ENCODE results near the gene TMA7. TPM values are rescaled to one million over a fixed set of nuclear protein-coding genes. Genes with fewer than 3 reads are reported as not detected.

Gene TMA7
- total and polyA plus RNA-seq, 9 of the 15 experiments (the other 6 are each of a cell fraction or from before 2014, with no cell fraction given) = 209 to 1,003 (median 486) TPM

DNA sequence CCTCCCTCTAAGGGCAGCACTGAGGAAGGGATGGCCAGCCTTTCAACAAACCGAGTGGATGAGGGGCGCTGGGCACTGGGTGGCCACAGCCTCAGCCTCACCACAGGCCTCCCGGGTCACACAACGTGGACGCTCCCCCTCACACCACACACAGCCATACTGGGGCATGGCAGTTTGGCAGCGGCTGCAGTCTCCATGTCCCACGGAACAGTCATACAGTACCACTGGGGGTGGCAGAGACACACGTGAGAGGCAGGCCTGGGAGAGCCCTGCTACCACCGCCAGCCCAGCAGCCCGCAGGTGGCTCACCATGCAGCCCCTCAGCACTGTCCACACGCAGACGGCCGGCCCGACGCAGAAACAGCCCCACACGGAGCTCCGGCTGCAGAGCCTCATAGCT lies 21.9 kb upstream of the TMA7 start (continued):
- TF ChIP-seq KAT7 (CRISPR knock-in tag; IDR thresholded peaks at IDR 0.05; ENCODE audit: borderline replicate concordance) (no peak), KDM5B (IDR thresholded peaks at IDR 0.05; ENCODE audit: insufficient replicate concordance, low read depth, low read length) (no peak)

DNA sequence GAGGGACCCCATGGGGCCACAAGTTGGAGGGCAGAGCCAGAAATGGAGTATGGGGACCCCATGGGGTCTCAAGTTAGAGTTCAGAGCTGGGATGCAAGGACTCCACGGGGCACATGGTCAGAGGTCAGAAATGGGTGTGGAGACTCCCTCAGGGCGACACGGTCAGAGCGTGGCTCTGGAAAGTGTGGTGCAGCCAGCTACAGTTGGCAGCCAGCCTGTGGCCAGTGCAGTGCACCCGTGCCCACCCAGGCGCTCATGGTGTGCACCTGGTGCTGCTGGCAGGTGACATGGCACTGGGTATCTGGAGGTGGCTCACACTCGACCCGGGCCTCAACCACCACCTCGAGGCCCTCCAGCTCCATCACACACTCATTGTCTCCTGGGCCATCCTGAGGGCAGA lies 21.4 kb upstream of the TMA7 start:
- no peaks in the 10 kb centered on the region for H3K9me3 ChIP-seq (replicated peaks; ENCODE audit: control insufficient read depth, insufficient read depth, low read depth, low read length)
- H3K27me3 ChIP-seq (ENCODE audit: control insufficient read depth in 2 of 2, insufficient read depth in 2 of 2, low read length in 2 of 2) = no peaks in the 10 kb centered on the region
- CTCF ChIA-PET (ENCODE audit: low intra/inter-chr PET ratio) = no interaction called here
- H3K9me1 ChIP-seq (ENCODE audit: control insufficient read depth, insufficient read depth, low read length) = no peaks in the 10 kb centered on the region
- TF ChIP-seq, protein P1, sequence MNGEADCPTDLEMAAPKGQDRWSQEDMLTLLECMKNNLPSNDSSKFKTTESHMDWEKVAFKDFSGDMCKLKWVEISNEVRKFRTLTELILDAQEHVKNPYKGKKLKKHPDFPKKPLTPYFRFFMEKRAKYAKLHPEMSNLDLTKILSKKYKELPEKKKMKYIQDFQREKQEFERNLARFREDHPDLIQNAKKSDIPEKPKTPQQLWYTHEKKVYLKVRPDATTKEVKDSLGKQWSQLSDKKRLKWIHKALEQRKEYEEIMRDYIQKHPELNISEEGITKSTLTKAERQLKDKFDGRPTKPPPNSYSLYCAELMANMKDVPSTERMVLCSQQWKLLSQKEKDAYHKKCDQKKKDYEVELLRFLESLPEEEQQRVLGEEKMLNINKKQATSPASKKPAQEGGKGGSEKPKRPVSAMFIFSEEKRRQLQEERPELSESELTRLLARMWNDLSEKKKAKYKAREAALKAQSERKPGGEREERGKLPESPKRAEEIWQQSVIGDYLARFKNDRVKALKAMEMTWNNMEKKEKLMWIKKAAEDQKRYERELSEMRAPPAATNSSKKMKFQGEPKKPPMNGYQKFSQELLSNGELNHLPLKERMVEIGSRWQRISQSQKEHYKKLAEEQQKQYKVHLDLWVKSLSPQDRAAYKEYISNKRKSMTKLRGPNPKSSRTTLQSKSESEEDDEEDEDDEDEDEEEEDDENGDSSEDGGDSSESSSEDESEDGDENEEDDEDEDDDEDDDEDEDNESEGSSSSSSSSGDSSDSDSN (IDR thresholded peaks at IDR 0.05; ENCODE audit: borderline replicate concordance in 1 of 2, low read depth in 2 of 2, low read length in 2 of 2) = no peak
- TF ChIP-seq HNRNPK (IDR thresholded peaks at IDR 0.05; ENCODE audit: low read depth, low read length, poor library complexity, severe bottlenecking) (no peak), NCOA4 (IDR thresholded peaks at IDR 0.05; ENCODE audit: partially characterized antibody) (no peak), ATF1 (CRISPR knock-in tag; IDR thresholded peaks at IDR 0.05) (no peak), ATF1 (tag; IDR thresholded peaks at IDR 0.05) (no peak), MCM7 (IDR thresholded peaks at IDR 0.05) (no peak), SIN3B (IDR thresholded peaks at IDR 0.05; ENCODE audit: low read depth) (no peak)
- TF ChIP-seq, protein P2, sequence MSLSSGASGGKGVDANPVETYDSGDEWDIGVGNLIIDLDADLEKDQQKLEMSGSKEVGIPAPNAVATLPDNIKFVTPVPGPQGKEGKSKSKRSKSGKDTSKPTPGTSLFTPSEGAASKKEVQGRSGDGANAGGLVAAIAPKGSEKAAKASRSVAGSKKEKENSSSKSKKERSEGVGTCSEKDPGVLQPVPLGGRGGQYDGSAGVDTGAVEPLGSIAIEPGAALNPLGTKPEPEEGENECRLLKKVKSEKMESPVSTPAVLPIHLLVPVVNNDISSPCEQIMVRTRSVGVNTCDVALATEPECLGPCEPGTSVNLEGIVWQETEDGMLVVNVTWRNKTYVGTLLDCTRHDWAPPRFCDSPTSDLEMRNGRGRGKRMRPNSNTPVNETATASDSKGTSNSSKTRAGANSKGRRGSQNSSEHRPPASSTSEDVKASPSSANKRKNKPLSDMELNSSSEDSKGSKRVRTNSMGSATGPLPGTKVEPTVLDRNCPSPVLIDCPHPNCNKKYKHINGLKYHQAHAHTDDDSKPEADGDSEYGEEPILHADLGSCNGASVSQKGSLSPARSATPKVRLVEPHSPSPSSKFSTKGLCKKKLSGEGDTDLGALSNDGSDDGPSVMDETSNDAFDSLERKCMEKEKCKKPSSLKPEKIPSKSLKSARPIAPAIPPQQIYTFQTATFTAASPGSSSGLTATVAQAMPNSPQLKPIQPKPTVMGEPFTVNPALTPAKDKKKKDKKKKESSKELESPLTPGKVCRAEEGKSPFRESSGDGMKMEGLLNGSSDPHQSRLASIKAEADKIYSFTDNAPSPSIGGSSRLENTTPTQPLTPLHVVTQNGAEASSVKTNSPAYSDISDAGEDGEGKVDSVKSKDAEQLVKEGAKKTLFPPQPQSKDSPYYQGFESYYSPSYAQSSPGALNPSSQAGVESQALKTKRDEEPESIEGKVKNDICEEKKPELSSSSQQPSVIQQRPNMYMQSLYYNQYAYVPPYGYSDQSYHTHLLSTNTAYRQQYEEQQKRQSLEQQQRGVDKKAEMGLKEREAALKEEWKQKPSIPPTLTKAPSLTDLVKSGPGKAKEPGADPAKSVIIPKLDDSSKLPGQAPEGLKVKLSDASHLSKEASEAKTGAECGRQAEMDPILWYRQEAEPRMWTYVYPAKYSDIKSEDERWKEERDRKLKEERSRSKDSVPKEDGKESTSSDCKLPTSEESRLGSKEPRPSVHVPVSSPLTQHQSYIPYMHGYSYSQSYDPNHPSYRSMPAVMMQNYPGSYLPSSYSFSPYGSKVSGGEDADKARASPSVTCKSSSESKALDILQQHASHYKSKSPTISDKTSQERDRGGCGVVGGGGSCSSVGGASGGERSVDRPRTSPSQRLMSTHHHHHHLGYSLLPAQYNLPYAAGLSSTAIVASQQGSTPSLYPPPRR (CRISPR knock-in tag; IDR thresholded peaks at IDR 0.05; ENCODE audit: borderline replicate concordance) = no peak
- H3K4me3 ChIP-seq = no peak overlapping the region
- H4K20me1 ChIP-seq (replicated peaks; ENCODE audit: control insufficient read depth, insufficient read depth, low read length) = no peaks in the 10 kb centered on the region
- in situ Hi-C loops (cut with MboI) = no loop called here
- H3K9ac ChIP-seq (ENCODE audit: insufficient read depth in 1 of 2, low read depth in 2 of 2, low read length in 2 of 2) = no peak overlapping the region; a peak in 1 of 4 replicates
- 66% methylated on average over 6 of the region's 9 CpGs for WGBS (ENCODE audit: insufficient coverage, low coverage, missing lambda C conversion rate)
- BruUV-seq (replicated peaks) = no TSS peak
- no peak for FAIRE-seq
- H3K79me2 ChIP-seq (ENCODE audit: control insufficient read depth, insufficient read depth, low read length) = no peaks in the 10 kb centered on the region
- no peak overlapping the region for H2AFZ ChIP-seq (ENCODE audit: low read depth, low read length)
- H3K4me2 ChIP-seq (ENCODE audit: insufficient read depth, low read length) = no peak overlapping the region
- intact Hi-C loops (cut with micrococcal nuclease) = no loop called here
- H3K4me1 ChIP-seq (replicated peaks in 1 of 2; ENCODE audit: control insufficient read depth in 2 of 2, insufficient read depth in 2 of 2, low read length in 2 of 2) = peaks cover 0 to 9% of the 10 kb centered on the region in 2 experiments; a peak in 2 of 5 replicates
- no peak overlapping the region for H3K27ac ChIP-seq (ENCODE audit: extremely low read depth, low read depth, low read length)
- no peak for DNase-seq (ENCODE audit: extremely low read depth in 1 of 4, low spot score in 3 of 4)
- ATAC-seq = no peak
- POLR2A ChIA-PET = interaction anchor here (0.5 to 1.2 kb wide), 4 partner anchors 11 to 673 kb away, joined by 3 to 4 read pairs (median 3); no protein-coding TSS in a partner anchor
- H3K36me3 ChIP-seq (ENCODE audit: control insufficient read depth, insufficient read depth, low read length) = no peaks in the 10 kb centered on the region

Data from K562 (cell line).